NCI-H510A (cell line): ENCODE measurements around the gene ZC3HAV1L.
"Not testable (repeated sequence)": the region's sequence is repeated elsewhere in the genome, so short reads cannot be mapped to it uniquely, and the experiment has no call there.

Experiments
- DNase-seq: peaks from one replicate; lab custom pipeline; 2025; lab: John Stamatoyannopoulos, UW

ZC3HAV1L gene

GRCh38 chr7:139035586-139036353, at the start of gene ZC3HAV1L:
Gene ZC3HAV1L (minus strand): TSS chr7:139036042. CDS start chr7:139036017, 25 bp downstream.
- DNase-seq: peak; percentile 48

- no peak for DNase-seq
These were observed 48.9 kb upstream of the ZC3HAV1L start for GRCh38 chr7:139084709-139085108.

GRCh38 chr7:139081584-139081983, 45.7 kb upstream of the ZC3HAV1L start:
- DNase-seq: no peak

- no peak for DNase-seq
These were observed 45.1 kb upstream of the ZC3HAV1L start for GRCh38 chr7:139080905-139081304.

GRCh38 chr7:139079861-139080260, 44.0 kb upstream of the ZC3HAV1L start:
- DNase-seq: no peak

GRCh38 chr7:139078911-139079310, 43.1 kb upstream of the ZC3HAV1L start:
- no peak for DNase-seq

- no peak for DNase-seq
These were observed 42.6 kb upstream of the ZC3HAV1L start for GRCh38 chr7:139078399-139078798.

- not testable (repeated sequence) for DNase-seq
These were observed 41.9 kb upstream of the ZC3HAV1L start for GRCh38 chr7:139077706-139078105.

- DNase-seq: no peak
These were observed 40.2 kb upstream of the ZC3HAV1L start for GRCh38 chr7:139075871-139076686.

- DNase-seq: no peak
These were observed 39.3 kb upstream of the ZC3HAV1L start for GRCh38 chr7:139075031-139075652.

- DNase-seq: no peak
These were observed 37.0 kb upstream of the ZC3HAV1L start for GRCh38 chr7:139072796-139073195.

- no peak for DNase-seq
These were observed 35.8 kb upstream of the ZC3HAV1L start for GRCh38 chr7:139071680-139072079.

GRCh38 chr7:139068544-139069399, 32.9 kb upstream of the ZC3HAV1L start:
- no peak for DNase-seq

- no peak for DNase-seq
These were observed 30.5 kb upstream of the ZC3HAV1L start for GRCh38 chr7:139066315-139066714.

- DNase-seq: no peak
These were observed 29.5 kb upstream of the ZC3HAV1L start for GRCh38 chr7:139065323-139065722.

- DNase-seq: no peak
These were observed 25.6 kb upstream of the ZC3HAV1L start for GRCh38 chr7:139061416-139061815.

- DNase-seq: no peak
These were observed 24.9 kb upstream of the ZC3HAV1L start for GRCh38 chr7:139060695-139061237.

- no peak for DNase-seq
These were observed 24.1 kb upstream of the ZC3HAV1L start for GRCh38 chr7:139059905-139060304.

- no peak for DNase-seq
These were observed 23.1 kb upstream of the ZC3HAV1L start for GRCh38 chr7:139058943-139059342.

- DNase-seq: no peak
These were observed 19.8 kb upstream of the ZC3HAV1L start for GRCh38 chr7:139055674-139056073.

GRCh38 chr7:139054656-139055055, 18.8 kb upstream of the ZC3HAV1L start:
- DNase-seq: not testable (repeated sequence)
